ENCODE measurements around the gene MAN2A1. TPM values are rescaled to one million over a fixed set of nuclear protein-coding genes. Genes with fewer than 3 reads are reported as not detected.
A peak's percentile ranks its signal among the peaks of the same experiment; 100 is the strongest.
"Not testable (repeated sequence)": the region's sequence is repeated elsewhere in the genome, so short reads cannot be mapped to it uniquely, and the experiment has no call there.

MAN2A1 gene
- polyA plus RNA-seq, 1 donor from 2014 or later: 21.5 TPM

DNA sequence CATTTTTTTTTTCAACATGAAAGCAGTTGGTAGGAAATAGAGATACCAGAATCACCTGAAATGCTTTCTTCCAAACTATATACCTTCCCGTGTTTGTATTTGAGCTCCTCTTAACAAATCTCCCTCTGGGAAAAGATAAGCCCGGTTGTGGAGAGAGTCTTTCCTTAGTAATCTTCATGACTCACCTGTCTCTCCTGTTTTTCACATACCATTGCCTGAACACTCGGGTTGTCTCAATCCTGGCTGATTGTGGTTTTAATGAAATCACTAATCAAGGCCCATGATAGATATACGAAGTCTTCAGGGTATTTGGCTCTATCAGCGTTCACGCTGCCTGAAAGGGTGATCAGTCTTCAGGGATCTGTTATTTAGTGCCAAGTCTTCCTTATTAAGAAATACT lies 136.7 kb downstream of the MAN2A1 start:
- Mint-ChIP-seq H3K4me1 (peaks cover 0 to 4% (median 0%) of the 10 kb centered on the region in 3 donors), H3K9me3 (no peaks in the 10 kb centered on the region), H3K4me3 (no peak overlapping the region), H3K27me3 (no peaks in the 10 kb centered on the region), H3K27ac (no peak overlapping the region), H3K36me3 (peaks cover 21% of the 10 kb centered on the region)

DNA sequence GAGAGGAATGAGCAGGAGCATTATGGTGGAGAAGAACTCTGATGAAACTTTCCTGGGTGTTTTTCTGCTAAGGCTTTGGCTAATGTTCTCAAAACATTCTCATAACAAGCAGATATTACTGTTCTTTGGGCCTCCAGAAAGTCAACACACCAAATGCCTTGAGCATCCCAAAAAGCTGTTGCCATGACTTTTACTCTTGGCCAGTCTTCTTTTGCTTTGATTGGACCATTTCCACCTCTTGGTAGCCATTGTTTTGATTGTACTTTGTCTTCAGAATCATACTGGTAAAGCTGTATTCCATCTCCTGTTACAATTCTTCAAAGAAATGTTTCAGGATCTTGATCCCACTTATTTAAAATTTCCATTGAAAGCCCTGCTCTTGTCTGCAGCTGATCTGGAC lies 139.6 kb downstream of the MAN2A1 start:
- Mint-ChIP-seq H3K4me1 (peaks cover 0 to 4% (median 0%) of the 10 kb centered on the region in 3 donors), H3K27ac (no peak overlapping the region), H3K27me3 (no peaks in the 10 kb centered on the region), H3K4me3 (no peak overlapping the region), H3K36me3 (peaks cover 22% of the 10 kb centered on the region), H3K9me3 (no peaks in the 10 kb centered on the region)

DNA sequence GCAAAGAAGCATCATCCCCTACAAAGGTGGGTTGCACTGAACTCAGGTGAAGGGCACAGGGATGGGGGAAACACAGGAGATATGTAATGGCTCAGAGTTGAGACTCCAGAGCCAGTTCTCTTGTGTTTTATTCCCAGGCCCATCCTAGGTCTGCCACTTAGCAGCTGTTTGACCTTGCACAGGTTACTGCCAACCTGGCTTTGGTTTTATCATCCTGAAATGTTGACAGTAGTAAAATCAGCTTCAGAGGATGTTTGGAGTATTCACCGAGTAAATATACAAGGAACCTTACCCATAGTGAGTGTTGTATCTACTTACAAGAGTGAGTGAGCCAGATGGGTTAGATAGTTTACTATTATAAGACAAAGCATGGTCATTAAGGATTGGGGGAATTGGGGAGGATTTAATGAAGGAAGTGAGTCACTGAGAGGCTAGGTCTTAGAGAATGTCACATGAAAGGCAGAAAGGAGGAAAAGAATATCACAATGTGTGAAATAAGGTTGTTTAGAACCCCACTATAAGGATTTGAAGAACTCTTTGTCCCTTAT lies 141.3 kb downstream of the MAN2A1 start:
- Mint-ChIP-seq H3K27ac (no peak overlapping the region), H3K9me3 (no peaks in the 10 kb centered on the region), H3K4me1 (peaks cover 0 to 4% (median 0%) of the 10 kb centered on the region in 3 donors), H3K27me3 (no peaks in the 10 kb centered on the region), H3K36me3 (peaks cover 23% of the 10 kb centered on the region), H3K4me3 (no peak overlapping the region)

DNA sequence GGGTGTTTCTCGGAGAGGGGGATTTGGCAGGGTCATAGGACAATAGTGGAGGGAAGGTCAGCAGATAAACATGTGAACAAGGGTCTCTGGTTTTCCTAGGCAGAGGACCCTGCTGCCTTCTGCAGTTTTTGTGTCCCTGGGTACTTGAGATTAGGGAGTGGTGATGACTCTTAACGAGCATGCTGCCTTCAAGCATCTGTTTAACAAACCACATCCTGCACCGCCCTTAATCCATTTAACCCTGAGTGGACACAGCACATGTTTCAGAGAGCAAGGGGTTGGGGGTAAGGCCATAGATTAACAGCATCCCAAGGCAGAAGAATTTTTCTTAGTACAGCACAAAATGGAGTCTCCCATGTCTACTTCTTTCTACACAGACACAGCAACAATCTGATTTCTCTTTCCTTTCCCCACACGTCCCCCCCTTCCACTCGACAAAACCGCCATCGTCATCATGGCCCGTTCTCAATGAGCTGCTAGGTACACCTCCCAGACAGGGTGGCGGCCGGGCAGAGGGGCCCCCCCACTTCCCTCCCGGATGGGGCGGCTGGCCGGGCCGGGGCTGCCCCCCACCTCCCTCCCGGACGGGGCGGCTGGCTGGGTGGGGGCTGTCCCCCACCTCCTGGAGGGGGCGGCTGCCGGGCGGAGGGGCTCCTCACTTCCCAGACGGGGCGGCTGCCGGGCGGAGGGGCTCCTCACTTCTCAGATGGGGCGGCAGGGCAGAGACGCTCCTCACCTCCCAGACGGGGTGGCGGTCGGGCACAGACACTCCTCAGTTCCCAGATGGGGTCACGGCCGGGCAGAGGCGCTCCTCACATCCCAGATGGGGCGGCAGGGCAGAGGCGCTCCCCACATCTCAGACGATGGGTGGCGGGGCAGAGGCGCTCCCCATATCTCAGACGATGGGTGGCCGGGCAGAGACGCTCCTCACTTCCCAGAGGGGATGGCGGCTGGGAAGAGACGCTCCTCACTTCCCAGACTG lies 142.8 kb downstream of the MAN2A1 start:
- H3K4me1 Mint-ChIP-seq, H3K4me3 Mint-ChIP-seq, H3K9me3 Mint-ChIP-seq, H3K27ac Mint-ChIP-seq, H3K27me3 Mint-ChIP-seq: not testable (repeated sequence)
- H3K36me3 Mint-ChIP-seq: peaks cover 19% of the 10 kb centered on the region

DNA sequence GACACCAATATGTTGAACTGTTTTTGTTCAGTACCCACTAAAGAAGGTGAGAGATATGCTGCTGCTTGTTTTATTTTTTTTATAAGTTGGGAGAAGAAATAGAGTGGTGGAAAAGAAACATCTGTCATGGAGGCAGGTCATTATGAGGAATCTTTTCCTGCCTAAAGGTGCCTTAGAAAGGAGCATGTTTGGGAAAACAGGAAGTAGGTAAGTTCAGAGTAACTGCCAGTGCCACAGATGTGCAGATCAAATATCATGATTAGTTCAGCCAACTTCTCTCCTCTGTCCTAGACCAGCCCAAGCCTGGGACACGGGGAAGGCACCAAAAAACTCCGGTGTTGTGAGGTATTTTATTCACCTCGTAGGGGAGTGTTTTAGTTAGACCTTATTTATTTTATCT lies 144.2 kb downstream of the MAN2A1 start:
- Mint-ChIP-seq H3K4me1 (peaks cover 0 to 2% (median 0%) of the 10 kb centered on the region in 3 donors), H3K4me3 (no peak overlapping the region), H3K27ac (no peak overlapping the region), H3K9me3 (no peaks in the 10 kb centered on the region), H3K36me3 (peaks cover 19% of the 10 kb centered on the region), H3K27me3 (no peaks in the 10 kb centered on the region)

DNA sequence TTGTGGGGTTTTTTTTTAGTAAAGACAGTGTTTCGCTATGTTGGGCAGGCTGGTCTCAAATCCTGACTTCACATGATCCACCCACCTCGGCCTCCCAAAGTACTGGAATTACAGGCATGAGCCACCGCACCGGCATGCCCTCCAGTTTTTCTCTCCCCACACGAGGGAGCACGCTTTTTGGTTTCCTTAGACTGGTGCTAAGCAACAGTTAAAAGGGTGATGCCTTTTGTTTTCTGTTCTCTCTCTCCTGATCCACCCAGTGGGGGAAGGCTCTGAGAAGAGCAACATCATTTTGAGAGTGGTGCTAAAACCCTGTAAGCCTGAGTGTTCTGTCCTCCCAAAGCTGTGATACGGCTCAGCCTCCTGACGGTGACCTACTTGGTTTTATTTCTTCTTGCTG lies 146.6 kb downstream of the MAN2A1 start:
- H3K36me3 Mint-ChIP-seq: peaks cover 19% of the 10 kb centered on the region
- H3K9me3 Mint-ChIP-seq: no peaks in the 10 kb centered on the region
- no peak overlapping the region for H3K27ac Mint-ChIP-seq
- no peak overlapping the region for H3K4me3 Mint-ChIP-seq
- no peaks in the 10 kb centered on the region for H3K4me1 Mint-ChIP-seq
- H3K27me3 Mint-ChIP-seq: no peaks in the 10 kb centered on the region

DNA sequence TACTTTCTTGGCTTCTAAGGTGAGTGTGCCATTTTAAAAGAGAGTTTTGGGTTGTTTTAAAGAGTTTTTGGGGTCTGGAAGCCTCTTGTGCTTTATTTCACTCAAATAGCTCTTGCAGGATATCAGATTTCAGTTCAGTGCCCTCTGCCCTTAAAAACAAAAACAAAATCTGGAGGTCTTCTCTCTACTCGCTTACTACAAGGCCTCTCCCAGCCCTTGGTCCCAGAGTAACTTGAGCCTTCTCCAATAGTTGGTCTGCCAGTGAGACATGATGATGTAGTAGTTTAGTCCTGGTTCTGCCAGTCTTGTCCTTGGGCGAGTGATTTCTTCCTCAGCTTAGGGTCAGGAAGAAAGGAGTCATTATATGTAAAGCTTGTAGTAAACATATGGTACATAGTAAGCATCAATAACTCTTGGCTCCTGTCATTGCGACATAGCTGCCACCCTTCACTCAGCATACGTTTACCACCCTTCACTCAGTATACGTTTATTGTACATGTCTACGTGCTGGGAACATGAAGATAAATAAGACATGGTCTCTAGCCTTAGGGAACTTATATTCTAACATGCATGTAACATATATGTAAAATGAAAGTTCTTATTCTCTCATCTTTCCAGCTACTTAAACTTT lies 147.6 kb downstream of the MAN2A1 start:
- H3K4me1 Mint-ChIP-seq: no peaks in the 10 kb centered on the region
- peaks cover 20% of the 10 kb centered on the region for H3K36me3 Mint-ChIP-seq
- H3K27me3 Mint-ChIP-seq: no peaks in the 10 kb centered on the region
- no peak overlapping the region for H3K27ac Mint-ChIP-seq
- H3K9me3 Mint-ChIP-seq: no peaks in the 10 kb centered on the region
- no peak overlapping the region for H3K4me3 Mint-ChIP-seq

DNA sequence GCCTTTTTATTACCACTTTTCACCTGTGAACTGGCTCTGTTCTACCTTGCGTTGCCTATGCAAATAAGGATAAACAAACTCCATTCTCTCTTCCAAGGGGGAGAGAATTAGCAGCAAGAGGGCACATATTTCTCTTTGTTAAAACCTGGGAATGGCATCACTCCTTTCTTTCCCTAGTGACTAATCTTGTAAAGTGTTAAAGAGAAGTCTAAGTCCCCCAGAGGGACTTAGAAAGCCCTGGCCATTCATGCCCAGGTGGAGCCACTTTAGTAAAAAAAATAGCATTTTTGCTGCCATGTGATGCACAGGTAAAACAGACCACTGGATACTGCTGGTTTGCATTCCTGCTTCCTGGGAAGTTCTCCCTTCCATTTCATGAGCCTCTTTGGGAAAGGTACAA lies 148.4 kb downstream of the MAN2A1 start:
- Mint-ChIP-seq H3K4me1 (no peaks in the 10 kb centered on the region), H3K27me3 (no peaks in the 10 kb centered on the region), H3K36me3 (peaks cover 20% of the 10 kb centered on the region), H3K4me3 (no peak overlapping the region), H3K9me3 (no peaks in the 10 kb centered on the region), H3K27ac (no peak overlapping the region)

DNA sequence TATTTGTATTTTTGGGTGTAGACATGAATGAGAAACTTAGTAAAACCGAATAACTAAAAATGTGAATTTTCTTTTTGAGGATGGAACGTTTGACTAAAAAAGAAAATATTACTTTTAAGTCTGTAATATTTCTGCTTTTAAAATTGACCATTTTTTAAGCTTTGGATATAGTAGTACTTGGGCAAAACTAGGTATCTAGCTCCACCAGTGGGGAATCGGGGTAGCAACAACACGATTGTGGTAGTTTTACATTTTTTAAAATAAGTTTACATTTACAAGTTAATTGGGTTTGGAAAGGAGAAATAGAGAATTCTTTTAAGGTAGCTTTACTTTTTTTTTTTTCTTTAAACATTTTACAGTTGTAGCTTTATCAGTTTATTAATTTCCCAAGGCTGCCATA lies 154.4 kb downstream of the MAN2A1 start:
- peaks cover 29% of the 10 kb centered on the region for H3K36me3 Mint-ChIP-seq
- H3K27ac Mint-ChIP-seq: no peak overlapping the region
- no peaks in the 10 kb centered on the region for H3K27me3 Mint-ChIP-seq
- H3K4me3 Mint-ChIP-seq: no peak overlapping the region
- no peaks in the 10 kb centered on the region for H3K4me1 Mint-ChIP-seq
- no peaks in the 10 kb centered on the region for H3K9me3 Mint-ChIP-seq

DNA sequence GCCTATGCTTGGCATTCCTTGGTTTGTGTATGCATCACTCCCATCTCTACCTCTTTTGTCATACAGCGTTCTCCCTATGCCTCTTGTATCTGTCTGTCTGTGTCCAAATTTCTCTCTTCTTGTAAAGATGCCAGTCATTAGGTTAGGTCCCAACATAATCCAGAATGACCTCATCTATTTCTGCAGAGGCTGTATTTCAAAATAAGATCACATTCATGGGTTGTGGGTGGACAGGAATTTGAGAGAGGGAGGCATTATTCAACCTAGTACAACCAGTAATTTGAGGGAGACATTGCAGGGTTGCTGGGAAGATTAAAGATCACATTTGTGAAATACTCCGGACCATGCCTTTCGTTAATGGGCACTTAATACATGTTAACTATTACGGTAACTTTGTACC lies 155.0 kb downstream of the MAN2A1 start:
- Mint-ChIP-seq H3K27ac (no peak overlapping the region), H3K36me3 (peaks cover 27% of the 10 kb centered on the region), H3K27me3 (no peaks in the 10 kb centered on the region), H3K4me1 (no peaks in the 10 kb centered on the region), H3K9me3 (no peaks in the 10 kb centered on the region), H3K4me3 (no peak overlapping the region)

DNA sequence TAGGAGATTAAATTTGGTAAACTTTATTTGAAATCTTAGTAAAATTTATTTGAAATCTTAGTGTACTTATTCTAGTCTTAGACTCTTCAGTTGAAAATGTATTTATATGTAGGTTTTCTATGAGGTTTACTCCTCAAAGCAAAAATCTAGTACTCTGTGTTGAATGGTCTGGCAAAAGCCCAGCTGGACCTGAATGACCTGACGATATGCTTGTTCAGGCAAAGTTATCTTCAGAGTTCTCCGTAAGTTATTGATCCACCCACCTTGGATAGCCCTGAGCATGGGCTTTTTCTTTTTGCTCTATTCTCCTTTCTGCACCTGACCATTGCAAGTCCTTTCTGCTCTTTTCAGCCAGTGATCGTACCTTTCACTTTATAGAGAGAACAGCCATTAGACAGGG lies 158.4 kb downstream of the MAN2A1 start:
- H3K9me3 Mint-ChIP-seq: no peaks in the 10 kb centered on the region
- H3K27me3 Mint-ChIP-seq: no peaks in the 10 kb centered on the region
- H3K4me1 Mint-ChIP-seq: no peaks in the 10 kb centered on the region
- H3K4me3 Mint-ChIP-seq: no peak overlapping the region
- H3K27ac Mint-ChIP-seq: no peak overlapping the region
- peaks cover 22% of the 10 kb centered on the region for H3K36me3 Mint-ChIP-seq

DNA sequence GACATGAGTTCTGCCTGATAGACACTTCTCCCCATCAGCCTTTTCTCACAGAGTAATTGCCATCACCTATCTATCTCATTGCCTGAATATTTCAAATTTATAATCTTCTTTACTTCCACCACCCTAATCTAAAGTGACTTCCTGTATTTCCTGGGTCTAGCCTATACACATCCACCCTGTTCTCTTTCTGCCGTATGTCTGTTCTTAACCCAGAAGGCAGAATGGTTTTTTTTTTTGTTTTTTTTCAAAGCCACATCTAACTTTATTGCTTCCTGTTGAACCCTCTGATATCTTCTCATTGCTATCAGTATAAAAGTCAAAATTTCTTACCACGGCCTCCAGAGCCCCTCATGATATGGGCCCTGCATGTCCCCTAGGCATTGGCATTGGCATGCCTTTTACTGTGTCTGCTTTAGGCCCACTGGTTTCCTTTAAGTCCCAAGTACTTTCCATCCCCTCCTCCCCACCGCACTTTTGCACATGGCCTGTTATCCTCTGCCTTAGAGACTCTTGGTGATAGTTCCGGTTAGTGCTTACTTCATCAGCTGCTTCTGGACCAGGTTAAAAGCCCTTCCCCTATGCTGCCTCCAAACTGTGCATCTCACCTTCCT lies 159.9 kb downstream of the MAN2A1 start:
- Mint-ChIP-seq H3K27me3 (no peaks in the 10 kb centered on the region), H3K4me1 (no peaks in the 10 kb centered on the region), H3K27ac (no peak overlapping the region), H3K9me3 (no peaks in the 10 kb centered on the region), H3K36me3 (peaks cover 25% of the 10 kb centered on the region), H3K4me3 (peak overlapping the region in 1 of 4 donors; percentile 53)

DNA sequence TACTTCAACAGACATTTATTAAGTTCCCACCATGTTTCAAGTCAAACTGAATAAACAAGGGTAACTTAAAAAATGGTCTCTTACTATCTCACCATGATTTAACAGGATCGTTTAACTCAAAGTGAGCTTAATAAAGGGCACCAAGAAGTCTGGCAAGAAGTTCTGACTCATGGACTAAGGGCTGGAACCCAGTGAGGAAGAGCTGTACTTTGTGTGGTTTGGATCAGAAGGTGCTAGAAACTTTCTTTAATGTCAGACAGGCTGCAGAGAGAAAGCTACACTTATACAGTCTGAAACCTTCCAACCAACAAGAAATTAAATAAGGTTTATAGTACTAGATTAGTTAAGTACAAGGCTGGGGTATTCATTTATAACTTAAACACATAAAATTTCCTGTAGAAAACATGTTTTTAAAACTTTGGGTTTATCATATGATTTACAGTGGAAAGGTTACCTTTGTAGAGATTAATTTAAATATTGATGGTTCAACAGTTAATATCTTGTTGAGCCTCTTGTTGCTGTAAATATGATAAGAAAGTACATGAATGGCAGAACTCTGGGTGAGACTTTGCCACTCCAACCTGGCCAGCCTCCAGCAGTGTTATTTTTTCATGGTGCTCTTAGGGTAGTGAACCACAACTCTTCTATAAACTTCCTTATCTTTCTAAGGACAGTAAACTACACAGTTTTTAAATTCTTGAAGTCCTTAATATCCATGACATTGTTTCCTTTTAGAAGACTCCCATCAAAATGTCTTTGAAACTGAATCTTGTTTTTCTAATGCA lies 162.8 kb downstream of the MAN2A1 start:
- Mint-ChIP-seq H3K9me3 (peaks cover 0 to 1% (median 0%) of the 10 kb centered on the region in 3 donors), H3K4me1 (peaks cover 0 to 2% (median 0%) of the 10 kb centered on the region in 3 donors), H3K4me3 (no peak overlapping the region), H3K27me3 (no peaks in the 10 kb centered on the region), H3K27ac (peak overlapping the region in 1 of 3 donors; percentile 9), H3K36me3 (peaks cover 25% of the 10 kb centered on the region)

DNA sequence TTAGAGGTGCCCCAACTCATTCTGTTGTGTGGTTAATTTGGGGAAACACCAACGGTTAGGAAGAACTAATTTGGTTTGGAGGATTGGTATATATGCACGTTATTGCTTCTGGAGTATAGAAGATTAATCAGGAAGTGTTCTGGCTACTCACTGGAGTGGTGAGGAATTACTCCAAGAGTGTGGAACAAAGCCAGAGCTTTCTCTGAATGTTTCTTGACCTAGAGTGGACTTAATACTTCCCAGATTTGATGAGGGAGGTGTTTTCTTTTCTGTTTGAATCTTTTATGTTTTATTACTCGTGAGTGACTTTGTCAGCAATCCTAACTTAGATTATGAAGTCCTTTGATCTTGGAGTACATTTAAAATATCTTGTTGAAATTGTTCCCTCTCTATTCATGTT lies 163.7 kb downstream of the MAN2A1 start:
- Mint-ChIP-seq H3K27me3 (no peaks in the 10 kb centered on the region), H3K4me3 (no peak overlapping the region), H3K36me3 (peaks cover 23% of the 10 kb centered on the region), H3K27ac (no peak overlapping the region), H3K4me1 (peaks cover 0 to 2% (median 0%) of the 10 kb centered on the region in 3 donors), H3K9me3 (peaks cover 0 to 1% (median 0%) of the 10 kb centered on the region in 3 donors)

Measured in IgD-negative memory B cell (primary cell).